Stimulated activated effector memory CD8-positive, alpha-beta T cell treated with anti-CD3 and anti-CD28 coated beads, Interleukin-12 subunit alpha, Interleukin-12 subunit beta, amount 100 ng/mL, for 72 hours (primary cell): ENCODE results near the gene TMEM14B.
"Not testable (repeated sequence)": the region's sequence is repeated elsewhere in the genome, so short reads cannot be mapped to it uniquely, and the experiment has no call there.

Experiments used
- ATAC-seq: fragments of 150-1000 bp; cut with Tn5 transposase; 2 replicates; pipeline ENCODE4 v1.10.0; 2021
- DNase-seq, 2 donors: peaks; one replicate each; pipeline ENCODE4 v3.0.0; 2021 to 2022; ENCODE audit warnings: low spot score in 2 of 2
- H3K27ac Mint-ChIP-seq: one replicate; pipeline ENCODE4 v1.8.0; 2022; ENCODE audit warnings: mild to moderate bottlenecking, mixed read lengths
- H3K36me3 Mint-ChIP-seq: one replicate; pipeline ENCODE4 v1.8.0; 2022; ENCODE audit warnings: mild to moderate bottlenecking, mixed read lengths
- H3K4me1 Mint-ChIP-seq: one replicate; pipeline ENCODE4 v1.8.0; 2022; ENCODE audit warnings: mixed read lengths
- H3K4me3 Mint-ChIP-seq: one replicate; pipeline ENCODE4 v1.8.0; 2022; ENCODE audit warnings: mild to moderate bottlenecking, mixed read lengths
- H3K9me3 Mint-ChIP-seq: one replicate; pipeline ENCODE4 v1.8.0; 2022; ENCODE audit warnings: mixed read lengths

The TMEM14B gene

DNA sequence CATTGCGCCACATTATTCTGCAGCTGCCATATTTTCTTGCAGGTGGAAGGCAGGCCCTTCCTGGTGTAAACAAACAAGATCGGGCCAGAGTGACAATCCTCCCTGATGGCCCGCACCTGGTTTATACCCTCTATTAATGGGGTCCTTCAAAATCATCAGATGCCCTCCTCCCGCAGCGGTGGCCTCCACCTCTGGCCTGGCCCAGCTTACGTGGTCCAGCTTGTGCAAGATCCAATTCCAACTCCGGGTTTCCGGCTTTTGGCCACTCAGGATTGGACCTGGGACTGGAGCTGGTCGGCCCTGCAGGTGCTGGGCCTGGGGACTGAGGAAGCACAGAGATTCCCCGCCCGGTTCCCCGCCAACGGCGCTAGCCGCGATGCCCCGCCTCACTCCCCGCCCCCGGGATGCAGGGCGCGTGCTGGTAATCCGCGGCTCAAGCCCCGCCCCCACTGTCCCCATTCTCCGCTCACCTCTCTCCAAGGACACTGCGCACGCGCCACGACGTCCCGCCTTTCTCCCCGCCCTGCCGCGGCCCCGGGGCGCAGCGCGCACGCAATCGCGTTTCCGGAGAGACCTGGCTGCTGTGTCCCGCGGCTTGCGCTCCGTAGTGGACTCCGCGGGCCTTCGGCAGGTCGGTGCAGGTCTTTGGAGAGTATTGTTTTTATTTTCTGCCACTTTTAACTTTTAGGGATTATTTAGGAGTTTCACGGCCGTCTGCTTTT, at the start of gene TMEM14B:
TSS of gene TMEM14B (plus strand) at position 555 of the 722 bp plus-strand sequence. CDS start 1,441 bp downstream, outside the sequence.
- H3K4me1 Mint-ChIP-seq, result peaks cover 40% of the 10 kb centered on the region
- peak within 1 kb of the TSS; percentile 92 for H3K4me3 Mint-ChIP-seq
- ATAC-seq (peak; percentile 96), DNase-seq (peak; percentile 99 to 100)
- H3K27ac Mint-ChIP-seq, result peak within 1 kb of the TSS; percentile 95
- peaks cover 33% of the 10 kb centered on the region for H3K36me3 Mint-ChIP-seq
- no peaks in the 10 kb centered on the region for H3K9me3 Mint-ChIP-seq

DNA sequence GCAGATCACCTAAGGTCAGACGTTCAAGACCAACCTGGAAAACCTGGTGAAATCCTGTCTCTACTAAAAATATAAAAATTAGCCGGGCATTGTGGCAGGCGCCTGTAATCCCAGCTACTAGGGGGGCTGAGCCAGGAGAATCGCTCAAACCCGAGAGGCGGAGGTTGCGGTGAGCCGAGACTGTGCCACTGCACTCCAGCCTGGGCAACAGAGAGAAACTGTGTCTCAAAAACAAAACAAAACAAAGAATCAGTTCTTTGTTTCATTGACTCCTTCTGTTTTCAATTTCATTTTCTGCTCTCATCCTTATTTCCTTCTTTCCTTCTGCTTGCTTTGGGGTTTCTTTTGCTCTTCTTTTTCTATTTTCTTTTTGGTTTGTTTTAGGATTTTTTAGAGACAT, 33.6 kb upstream of the TMEM14B start:
- peak overlapping the region; percentile 52 for H3K27ac Mint-ChIP-seq

DNA sequence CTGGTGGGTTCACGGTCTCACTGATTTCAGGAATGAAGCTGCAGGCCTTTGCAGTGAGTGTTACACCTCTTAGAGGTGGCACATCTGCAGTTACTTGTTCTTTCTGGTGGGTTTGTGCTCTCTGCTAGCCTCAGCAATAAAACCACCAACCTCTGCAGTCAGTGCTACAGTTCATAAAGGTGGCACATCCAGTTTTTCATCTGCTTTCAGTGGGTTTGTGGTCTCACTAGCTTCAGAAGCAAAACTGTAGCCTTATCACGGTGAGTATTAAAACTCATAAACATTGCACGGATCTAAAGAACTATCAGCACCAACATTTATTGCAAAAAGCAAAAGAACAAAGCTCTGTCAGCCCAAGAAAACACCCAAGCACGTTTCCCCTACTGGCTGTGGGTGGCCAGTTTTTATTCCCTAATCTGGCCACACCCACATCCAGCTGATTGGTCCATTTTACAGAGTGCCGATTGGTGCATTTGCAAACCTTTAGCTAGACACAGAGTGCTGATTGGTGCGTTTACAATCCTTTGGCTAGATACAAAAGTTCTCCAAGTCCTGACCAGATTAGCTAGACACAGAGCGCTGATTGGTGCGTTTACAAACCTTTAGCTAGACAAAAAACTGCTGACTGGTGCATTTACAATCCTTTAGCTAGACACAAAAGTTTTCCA, 28.2 kb upstream of the TMEM14B start:
- peak overlapping the region; percentile 67 for H3K27ac Mint-ChIP-seq
- DNase-seq (peak in 1 of 2 donors; percentile 65), ATAC-seq (peak; percentile 4)
- peaks cover 6% of the 10 kb centered on the region for H3K36me3 Mint-ChIP-seq
- H3K4me3 Mint-ChIP-seq, result peak overlapping the region; percentile 94
- H3K9me3 Mint-ChIP-seq, result no peaks in the 10 kb centered on the region
- peaks cover 21% of the 10 kb centered on the region for H3K4me1 Mint-ChIP-seq

More for the DNA sequence above, 33.6 kb upstream of the TMEM14B start:
- peaks cover 27% of the 10 kb centered on the region for H3K36me3 Mint-ChIP-seq
- DNase-seq (no peak), ATAC-seq (no peak)
- H3K9me3 Mint-ChIP-seq, result no peaks in the 10 kb centered on the region
- peaks cover 6% of the 10 kb centered on the region for H3K4me1 Mint-ChIP-seq
- no peak overlapping the region for H3K4me3 Mint-ChIP-seq

- Mint-ChIP-seq H3K9me3 (no peaks in the 10 kb centered on the region), H3K4me1 (peaks cover 20% of the 10 kb centered on the region), H3K36me3 (peaks cover 6% of the 10 kb centered on the region), H3K4me3 (peak overlapping the region; percentile 94), H3K27ac (peak overlapping the region; percentile 67)
- DNase-seq (no peak), ATAC-seq (no peak)
These were observed 27.7 kb upstream of the TMEM14B start for GRCh38 chr6:10719964-10720264.

DNA sequence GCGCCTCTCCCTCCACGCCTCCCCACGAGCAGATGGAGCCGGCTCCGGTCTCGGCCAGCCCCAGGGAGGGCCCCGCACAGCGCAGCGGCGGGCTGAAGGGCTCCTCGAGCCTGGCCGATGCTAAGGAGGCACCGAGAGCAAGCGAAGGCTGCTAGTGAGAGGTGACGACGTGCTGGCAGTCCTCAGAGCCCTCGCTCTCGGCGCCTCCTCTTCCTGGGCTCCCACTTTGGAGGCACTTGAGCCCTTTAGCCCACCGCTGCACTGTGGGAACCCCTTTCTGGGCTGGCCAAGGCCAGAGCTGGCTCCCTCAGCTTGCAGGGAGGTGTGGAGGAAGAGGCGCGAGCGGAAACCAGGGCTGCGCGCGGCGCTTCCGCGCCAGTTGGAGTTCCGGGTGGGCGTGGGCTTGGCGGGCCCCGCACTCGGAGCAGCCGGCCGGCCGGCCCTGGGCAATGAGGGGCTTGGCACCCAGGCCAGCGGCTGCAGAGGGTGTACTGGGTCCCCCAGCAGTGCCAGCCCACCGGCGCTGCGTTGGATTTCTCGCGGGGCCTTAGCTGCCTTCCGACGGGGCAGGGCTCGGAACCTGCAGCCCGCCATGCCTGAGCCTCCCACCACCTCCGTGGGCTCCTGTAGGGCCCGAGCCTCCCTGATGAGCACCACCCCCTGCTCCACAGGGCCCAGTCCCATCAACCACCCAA, 27.2 kb upstream of the TMEM14B start:
- peaks cover 24% of the 10 kb centered on the region for H3K4me1 Mint-ChIP-seq
- ATAC-seq, result peak; percentile 56
- peaks cover 9% of the 10 kb centered on the region for H3K36me3 Mint-ChIP-seq
- DNase-seq, result peak; percentile 36 to 77
- peak overlapping the region; percentile 94 for H3K4me3 Mint-ChIP-seq
- H3K9me3 Mint-ChIP-seq, result no peaks in the 10 kb centered on the region
- H3K27ac Mint-ChIP-seq, result peak overlapping the region; percentile 67

- peak in 1 of 2 donors; percentile 59 for DNase-seq
- H3K36me3 Mint-ChIP-seq, result peaks cover 12% of the 10 kb centered on the region
- H3K4me1 Mint-ChIP-seq, result peaks cover 29% of the 10 kb centered on the region
- H3K9me3 Mint-ChIP-seq, ATAC-seq: not testable (repeated sequence)
- H3K4me3 Mint-ChIP-seq, result peak overlapping the region; percentile 94
- peak overlapping the region; percentile 34 for H3K27ac Mint-ChIP-seq
These were observed 26.4 kb upstream of the TMEM14B start for GRCh38 chr6:10720960-10721849.

DNA sequence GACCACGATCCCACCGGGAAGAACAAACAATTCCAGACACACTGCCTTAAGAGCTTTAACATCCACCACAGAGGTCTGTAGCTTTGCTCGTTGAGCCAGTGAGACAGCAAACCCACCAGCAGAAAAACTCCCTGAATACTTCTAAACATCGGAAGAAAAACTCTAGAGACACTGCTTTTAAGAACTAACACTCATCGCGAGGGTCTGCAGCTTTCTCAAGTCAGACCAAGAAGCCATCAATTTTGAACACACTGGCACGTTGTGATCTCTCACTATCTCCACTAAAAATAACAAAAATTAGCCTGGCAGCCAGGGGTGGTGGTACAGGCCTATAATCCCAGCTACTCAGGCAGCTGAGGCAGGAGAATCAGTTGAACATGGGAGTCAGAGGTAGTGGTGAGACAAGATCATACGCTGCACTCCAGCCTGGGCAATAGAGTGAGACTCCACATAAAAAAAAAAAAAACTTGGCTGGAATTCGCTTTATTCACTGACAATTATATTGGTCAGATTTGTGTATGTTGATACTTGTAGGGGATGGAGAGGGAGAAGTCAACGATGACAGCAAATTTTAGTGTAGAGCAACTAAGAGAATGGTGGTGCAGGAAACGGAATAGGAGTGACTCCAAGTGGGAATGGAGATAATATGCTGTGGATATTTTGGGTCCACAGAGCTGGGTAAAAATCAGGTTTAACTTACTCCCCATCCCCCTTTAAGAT, 25.6 kb upstream of the TMEM14B start:
- Mint-ChIP-seq H3K27ac (peak overlapping the region; percentile 93), H3K9me3 (no peaks in the 10 kb centered on the region), H3K36me3 (peaks cover 15% of the 10 kb centered on the region), H3K4me3 (peak overlapping the region; percentile 94), H3K4me1 (peaks cover 35% of the 10 kb centered on the region)
- DNase-seq (no peak), ATAC-seq (no peak)

GRCh38 chr6:10722570-10722819, 25.1 kb upstream of the TMEM14B start:
- peak overlapping the region; percentile 94 for H3K4me3 Mint-ChIP-seq
- H3K9me3 Mint-ChIP-seq, result no peaks in the 10 kb centered on the region
- H3K27ac Mint-ChIP-seq, result peak overlapping the region; percentile 93
- peaks cover 15% of the 10 kb centered on the region for H3K36me3 Mint-ChIP-seq
- ATAC-seq (no peak), DNase-seq (no peak)
- peaks cover 39% of the 10 kb centered on the region for H3K4me1 Mint-ChIP-seq

DNA sequence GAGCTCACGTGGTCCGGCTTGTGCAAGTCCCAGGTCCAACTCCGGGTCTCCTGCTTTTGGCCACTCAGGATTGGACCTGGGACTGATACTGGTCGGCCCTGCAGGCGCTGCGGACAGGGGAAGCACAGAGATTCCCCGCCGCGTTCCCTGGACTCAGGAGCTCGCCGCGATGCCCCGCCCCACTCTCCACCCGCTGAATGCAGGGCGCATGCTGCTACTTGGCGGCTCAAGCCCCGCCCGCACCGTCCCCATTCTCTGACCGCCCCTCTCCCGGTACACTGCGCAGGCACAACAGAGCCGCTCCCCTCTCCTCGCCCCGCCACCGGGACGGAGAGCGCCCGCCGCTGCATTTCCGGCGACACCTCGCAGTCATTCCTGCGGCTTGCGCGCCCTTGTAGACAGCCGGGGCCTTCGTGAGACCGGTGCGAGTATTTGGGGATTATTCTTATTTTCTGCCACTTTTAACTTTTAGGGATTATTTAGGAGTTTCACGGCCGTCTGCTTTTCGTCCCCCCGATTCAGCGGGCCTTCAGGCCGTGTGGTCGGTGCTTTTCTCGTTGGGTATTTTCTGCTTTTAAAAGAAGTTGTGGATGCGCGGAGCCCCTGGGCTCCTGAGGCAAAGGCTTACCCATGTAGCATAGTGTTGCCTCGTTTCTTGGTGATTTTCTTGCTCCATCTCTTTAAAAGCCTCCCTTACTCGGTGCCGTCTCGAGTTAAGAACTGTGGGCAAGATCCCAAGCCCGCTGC, 24.6 kb upstream of the TMEM14B start, which contains the start of gene TMEM14C:
TSS of gene TMEM14C (plus strand) at position 251 of the 747 bp plus-strand sequence. CDS start 1,544 bp downstream, outside the sequence.
- H3K4me1 Mint-ChIP-seq, result peaks cover 39% of the 10 kb centered on the region
- peak within 1 kb of the TSS; percentile 94 for H3K4me3 Mint-ChIP-seq

GRCh38 chr6:10723567-10723881, 24.1 kb upstream of the TMEM14B start:
- Mint-ChIP-seq H3K27ac (peak overlapping the region; percentile 93), H3K4me3 (peak overlapping the region; percentile 94), H3K9me3 (no peaks in the 10 kb centered on the region), H3K36me3 (peaks cover 15% of the 10 kb centered on the region), H3K4me1 (peaks cover 39% of the 10 kb centered on the region)
- DNase-seq (no peak), ATAC-seq (no peak)

More for the DNA sequence above, 24.6 kb upstream of the TMEM14B start, which contains the start of gene TMEM14C:
- DNase-seq, result peak; percentile 72 to 93
- peak; percentile 95 for ATAC-seq
- Mint-ChIP-seq H3K36me3 (peaks cover 15% of the 10 kb centered on the region), H3K27ac (peak within 1 kb of the TSS; percentile 93), H3K9me3 (no peaks in the 10 kb centered on the region)

- no peak for ATAC-seq
- peaks cover 28% of the 10 kb centered on the region for H3K36me3 Mint-ChIP-seq
- H3K27ac Mint-ChIP-seq, result peak overlapping the region; percentile 24
- DNase-seq, result no peak
- H3K9me3 Mint-ChIP-seq, result no peaks in the 10 kb centered on the region
- H3K4me1 Mint-ChIP-seq, result peaks cover 33% of the 10 kb centered on the region
- no peak overlapping the region for H3K4me3 Mint-ChIP-seq
These were observed 22.6 kb upstream of the TMEM14B start for GRCh38 chr6:10725044-10725443.

DNA sequence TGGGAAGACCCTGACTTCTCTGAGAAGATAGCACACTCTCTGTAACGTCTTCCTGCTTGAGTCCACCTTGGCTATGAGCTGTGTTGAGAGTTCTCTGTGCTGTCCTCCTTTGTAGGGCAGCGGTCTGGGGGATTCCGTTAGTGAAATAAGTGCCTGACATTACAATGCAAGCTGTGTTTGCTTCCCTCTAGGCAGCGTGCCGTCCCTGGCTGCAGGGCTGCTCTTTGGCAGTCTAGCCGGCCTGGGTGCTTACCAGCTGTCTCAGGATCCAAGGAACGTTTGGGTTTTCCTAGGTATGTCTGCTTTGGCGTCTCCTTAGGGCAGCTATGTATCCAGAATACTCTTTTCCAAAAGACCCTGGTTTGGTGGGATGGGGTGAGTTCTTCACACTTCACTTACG, 21.9 kb upstream of the TMEM14B start:
- no peak for DNase-seq
- no peak overlapping the region for H3K4me3 Mint-ChIP-seq
- peak overlapping the region; percentile 24 for H3K27ac Mint-ChIP-seq
- peaks cover 35% of the 10 kb centered on the region for H3K36me3 Mint-ChIP-seq
- ATAC-seq, result no peak
- peaks cover 33% of the 10 kb centered on the region for H3K4me1 Mint-ChIP-seq
- H3K9me3 Mint-ChIP-seq, result no peaks in the 10 kb centered on the region

GRCh38 chr6:10730254-10730653, 17.4 kb upstream of the TMEM14B start:
- ATAC-seq (no peak), DNase-seq (no peak)
- Mint-ChIP-seq H3K36me3 (peaks cover 37% of the 10 kb centered on the region), H3K27ac (no peak overlapping the region), H3K4me3 (no peak overlapping the region), H3K9me3 (no peaks in the 10 kb centered on the region), H3K4me1 (peaks cover 25% of the 10 kb centered on the region)
